ENCODE measurements around the gene ATP1B3.

- TF ChIP-seq CTCF (IDR thresholded peaks at IDR 0.05; ENCODE audit: poor library complexity, severe bottlenecking): no peak
- TF ChIP-seq MXI1 (conservative IDR thresholded peaks at IDR 0.05; ENCODE audit: poor library complexity, severe bottlenecking): no peak
- no peak for TF ChIP-seq EZH2 (IDR thresholded peaks at IDR 0.05; ENCODE audit: borderline replicate concordance, insufficient read depth, low read length, poor library complexity, severe bottlenecking)
- no peak for TF ChIP-seq POLR2AphosphoS5 (IDR thresholded peaks at IDR 0.05)
- TF ChIP-seq REST (IDR thresholded peaks at IDR 0.05; ENCODE audit: borderline replicate concordance): no peak
- TF ChIP-seq EP300 (conservative IDR thresholded peaks at IDR 0.05; ENCODE audit: poor library complexity, severe bottlenecking): no peak
- no peak for TF ChIP-seq TAF1 (IDR thresholded peaks at IDR 0.05; ENCODE audit: low read depth)
- no peak for TF ChIP-seq SMC3 (conservative IDR thresholded peaks at IDR 0.05; ENCODE audit: poor library complexity)
- TF ChIP-seq RAD21 (conservative IDR thresholded peaks at IDR 0.05): no peak
These were observed 23.9 kb downstream of the ATP1B3 start for GRCh38 chr3:141900343-141900742.

Data from neural cell (in vitro differentiated cells).